K562 (cell line): ENCODE data around the gene TUBD1. TPM values are rescaled to one million over a fixed set of nuclear protein-coding genes. Genes with fewer than 3 reads are reported as not detected.
A peak's percentile ranks its signal among the peaks of the same experiment; 100 is the strongest.

Source experiments
- AFF1 ChIP-seq, 2 experiments: fragments of 450-650 bp; IDR thresholded peaks; 2 replicates each; pipeline ENCODE4 v1.6.1; 2018; ENCODE audit warnings: mild to moderate bottlenecking in 2 of 2, low read depth in 1 of 2; ENCODE audit not compliant: partially characterized antibody in 2 of 2
- BCOR ChIP-seq: fragments of 450-650 bp; IDR thresholded peaks from 2 replicates; pipeline ENCODE4 v1.6.1; 2016
- CBX1 ChIP-seq: sonication (generic); IDR thresholded peaks from 2 replicates; pipeline ENCODE4 v1.6.1; 2016; ENCODE audit warnings: antibody characterized with exemption, low read depth, mild to moderate bottlenecking
- CTBP1 ChIP-seq: fragments of 450-650 bp; IDR thresholded peaks from 2 replicates; pipeline ENCODE4 v1.6.1; 2016; ENCODE audit warnings: borderline replicate concordance
- CUX1 ChIP-seq: fragments of 200-800 bp; sonication (Bioruptor generic); IDR thresholded peaks from 2 replicates; pipeline ENCODE4 v1.6.1; 2016; ENCODE audit warnings: missing genetic modification characterization, missing compliant biosample characterization
- EZH2 ChIP-seq: IDR thresholded peaks from 2 replicates; pipeline ENCODE4 v1.6.1; 2012; ENCODE audit warnings: low read depth, mild to moderate bottlenecking, inconsistent platforms, low read length, borderline replicate concordance
- FUS ChIP-seq: fragments of 200-400 bp; formaldehyde crosslinking; optimal IDR thresholded peaks from 2 replicates; pipeline ENCODE3; 2017; ENCODE audit warnings: low read depth, low read length
- KLF1 ChIP-seq: fragments of 450-650 bp; IDR thresholded peaks from 2 replicates; pipeline ENCODE4 v1.6.1; 2016; ENCODE audit warnings: missing genetic modification characterization, missing compliant biosample characterization
- NCOA4 ChIP-seq: fragments of 450-650 bp; IDR thresholded peaks from 2 replicates; pipeline ENCODE4 v1.6.1; 2018; ENCODE audit warnings: mild to moderate bottlenecking; ENCODE audit not compliant: partially characterized antibody
- PHF20 ChIP-seq: fragments of 450-650 bp; IDR thresholded peaks from 2 replicates; pipeline ENCODE4 v1.6.1; 2018; ENCODE audit not compliant: partially characterized antibody
- POU5F1 ChIP-seq: fragments of 150-350 bp; IDR thresholded peaks from 2 replicates; pipeline ENCODE4 v1.6.1; 2014; ENCODE audit warnings: borderline replicate concordance, low read length, low read depth, mild to moderate bottlenecking; ENCODE audit not compliant: partially characterized antibody
- RBBP5 ChIP-seq: fragments of 200-600 bp; sonication (generic); IDR thresholded peaks from 2 replicates; pipeline ENCODE4 v1.6.1; 2012; ENCODE audit warnings: borderline replicate concordance, mild to moderate bottlenecking, low read length, control low read depth, inconsistent platforms; ENCODE audit not compliant: insufficient read depth, poor library complexity, severe bottlenecking
- SMARCA5 ChIP-seq: fragments of 450-650 bp; IDR thresholded peaks from 2 replicates; pipeline ENCODE4 v1.6.1; 2016
- SUPT5H ChIP-seq: fragments of 450-650 bp; IDR thresholded peaks from 2 replicates; pipeline ENCODE4 v1.6.1; 2016
- TGIF2 ChIP-seq: sonication (generic); formaldehyde crosslinking; IDR thresholded peaks from 2 replicates; pipeline ENCODE4 v1.8.1; 2022; ENCODE audit warnings: mild to moderate bottlenecking, missing genetic modification reagents, moderate library complexity
- ZNF121 ChIP-seq: sonication (generic); formaldehyde crosslinking; conservative IDR thresholded peaks from 2 replicates; pipeline ENCODE4 v1.8.0; 2022; ENCODE audit warnings: missing genetic modification reagents
- polyA plus RNA-seq, 8 experiments: library from polyadenylated mRNA; depleted of rRNA in 4 of 8; stranded (reverse) in 5 of 8; unstranded in 3 of 8; fragments of >200 nt; fragmentation: Nextera tagmentation in 2 of 8; fragmentation: Illumina TruSeq in 1 of 8; extraction: Ambion mirVana in 2 of 8; extraction: Trizol in 1 of 8; gene quantifications; 2 replicates each; pipeline versions ENCODE4 v1.2.1 to v1.2.3, GENCODE V29; 2011 to 2014; ENCODE audit warnings: inconsistent platforms in 1 of 8, missing spikeins in 1 of 8
- total RNA-seq, 7 experiments: library from RNA; depleted of rRNA in 6 of 7; stranded (reverse); fragments of >200 nt in 6 of 7; fragmentation: Illumina TruSeq in 2 of 7; extraction: Trizol in 2 of 7; gene quantifications; 2 replicates each; pipeline versions ENCODE4 v1.2.1 to v1.2.3, GENCODE V29; 2011 to 2021; ENCODE audit warnings: low replicate concordance in 1 of 7

The TUBD1 gene
- total and polyA plus RNA-seq, 9 of the 15 experiments (the other 6 are each of a cell fraction or from before 2014, with no cell fraction given) = 10.8 to 35.3 (median 17.9) TPM

- peak; percentile 88 to 100 for TF ChIP-seq AFF1 (IDR thresholded peaks at IDR 0.05; ENCODE audit: low read depth in 1 of 2, partially characterized antibody in 2 of 2)
- TF ChIP-seq CTBP1 = no peak
- TF ChIP-seq BCOR = no peak
- no peak for TF ChIP-seq PHF20
- no peak for TF ChIP-seq RBBP5
- no peak for TF ChIP-seq POU5F1
- TF ChIP-seq SUPT5H = peak; percentile 83
- no peak for TF ChIP-seq KLF1 (tag)
- no peak for TF ChIP-seq ZNF121 (CRISPR knock-in tag)
- 0 out of 2 replicates have a peak, but pooled peaks have one; percentile 30 for TF ChIP-seq SMARCA5
- no peak for TF ChIP-seq EZH2
- no peak for TF ChIP-seq NCOA4
- no peak for TF ChIP-seq TGIF2 (CRISPR knock-in tag)
- no peak for TF ChIP-seq CBX1
- TF ChIP-seq CUX1 = 0 out of 2 replicates have a peak, but pooled peaks have one; percentile 3
- TF ChIP-seq FUS = no peak
These were observed 54.5 kb downstream of the TUBD1 start (continued) for GRCh38 chr17:59838052-59838916.
